ENCODE measurements around the gene ZFR.

DNA sequence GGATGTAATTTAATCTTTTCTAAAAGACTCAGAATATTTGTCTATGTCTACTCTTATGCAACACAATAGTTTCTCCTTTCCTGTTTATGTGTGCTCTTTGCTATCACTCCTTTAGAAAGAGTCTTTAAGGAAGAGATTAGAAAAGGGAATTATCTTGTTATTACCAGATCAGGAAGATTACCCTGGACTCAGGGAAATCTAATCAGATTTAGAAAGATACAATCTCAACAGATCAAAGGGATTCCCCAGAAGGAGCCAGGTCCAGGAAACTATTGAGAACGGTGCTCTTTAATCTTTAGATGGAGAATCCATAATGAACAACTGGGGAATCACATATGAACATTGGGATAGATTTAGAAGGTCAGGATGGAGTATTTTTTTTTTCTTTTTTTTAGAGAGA, 32.4 kb upstream of the ZFR start:
- TF ChIP-seq, protein P1, sequence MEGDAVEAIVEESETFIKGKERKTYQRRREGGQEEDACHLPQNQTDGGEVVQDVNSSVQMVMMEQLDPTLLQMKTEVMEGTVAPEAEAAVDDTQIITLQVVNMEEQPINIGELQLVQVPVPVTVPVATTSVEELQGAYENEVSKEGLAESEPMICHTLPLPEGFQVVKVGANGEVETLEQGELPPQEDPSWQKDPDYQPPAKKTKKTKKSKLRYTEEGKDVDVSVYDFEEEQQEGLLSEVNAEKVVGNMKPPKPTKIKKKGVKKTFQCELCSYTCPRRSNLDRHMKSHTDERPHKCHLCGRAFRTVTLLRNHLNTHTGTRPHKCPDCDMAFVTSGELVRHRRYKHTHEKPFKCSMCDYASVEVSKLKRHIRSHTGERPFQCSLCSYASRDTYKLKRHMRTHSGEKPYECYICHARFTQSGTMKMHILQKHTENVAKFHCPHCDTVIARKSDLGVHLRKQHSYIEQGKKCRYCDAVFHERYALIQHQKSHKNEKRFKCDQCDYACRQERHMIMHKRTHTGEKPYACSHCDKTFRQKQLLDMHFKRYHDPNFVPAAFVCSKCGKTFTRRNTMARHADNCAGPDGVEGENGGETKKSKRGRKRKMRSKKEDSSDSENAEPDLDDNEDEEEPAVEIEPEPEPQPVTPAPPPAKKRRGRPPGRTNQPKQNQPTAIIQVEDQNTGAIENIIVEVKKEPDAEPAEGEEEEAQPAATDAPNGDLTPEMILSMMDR (IDR thresholded peaks at IDR 0.05): no peak
- TF ChIP-seq SIN3A (IDR thresholded peaks at IDR 0.05; ENCODE audit: borderline replicate concordance, insufficient read depth, low read depth, low read length): no peak

Measured in Panc1 (cell line).